ENCODE data around the gene KIFBP. TPM values are rescaled to one million over a fixed set of nuclear protein-coding genes. Genes with fewer than 3 reads are reported as not detected.
"Not testable (repeated sequence)": the region's sequence is repeated elsewhere in the genome, so short reads cannot be mapped to it uniquely, and the experiment has no call there.

The KIFBP gene
- polyA plus RNA-seq, 3 donors, result 7.0 to 22.3 (median 17.9) TPM

GRCh38 chr10:68992636-68993440 is 4.2 kb downstream of the KIFBP start:
- WGBS, 3 donors, result 32 to 52% (median 47%) methylated on average over 2 of the region's 2 CpGs
- no peak overlapping the region for H3K27ac ChIP-seq (ENCODE audit: low read depth, low read length)

- 68 to 78% (median 76%) methylated on average over 3 of the region's 3 CpGs for WGBS, 3 donors
- no peak overlapping the region for H3K27ac ChIP-seq (ENCODE audit: low read depth, low read length)
These were observed 8.6 kb downstream of the KIFBP start for GRCh38 chr10:68997211-68997610.

- 4 to 17% (median 7%) methylated on average over 1 of the region's 1 CpG for WGBS, 3 donors
- H3K27ac ChIP-seq (ENCODE audit: low read depth, low read length), result no peak overlapping the region
These were observed 16.2 kb downstream of the KIFBP start for GRCh38 chr10:69004821-69005220.

GRCh38 chr10:69005704-69006485 is 17.3 kb downstream of the KIFBP start:
- no peak overlapping the region for H3K27ac ChIP-seq (ENCODE audit: low read depth, low read length)
- 82 to 85% (median 83%) methylated on average over 6 of the region's 6 CpGs for WGBS, 3 donors

- no peak overlapping the region for H3K27ac ChIP-seq (ENCODE audit: low read depth, low read length)
- WGBS, 3 donors, result 83 to 91% (median 83%) methylated on average over 3 of the region's 3 CpGs
These were observed 18.7 kb downstream of the KIFBP start for GRCh38 chr10:69007260-69007659.

GRCh38 chr10:69009360-69009759 is 20.8 kb downstream of the KIFBP start:
- 59 to 73% (median 59%) methylated on average over 2 of the region's 2 CpGs for WGBS, 3 donors
- no peak overlapping the region for H3K27ac ChIP-seq (ENCODE audit: low read depth, low read length)

- 57 to 69% (median 58%) methylated on average over 1 of the region's 1 CpG for WGBS, 3 donors
- no peak overlapping the region for H3K27ac ChIP-seq (ENCODE audit: low read depth, low read length)
These were observed 21.6 kb downstream of the KIFBP start for GRCh38 chr10:69010151-69010640.

- not testable (repeated sequence) for H3K27ac ChIP-seq (ENCODE audit: low read depth, low read length)
- WGBS, 3 donors, result 82 to 97% (median 85%) methylated on average over 2 of the region's 2 CpGs
These were observed 24.2 kb downstream of the KIFBP start for GRCh38 chr10:69012778-69013177.

- 75 to 100% (median 81%) methylated on average over 1 of the region's 1 CpG for WGBS, 3 donors
- H3K27ac ChIP-seq (ENCODE audit: low read depth, low read length), result no peak overlapping the region
These were observed 25.6 kb downstream of the KIFBP start for GRCh38 chr10:69014171-69014570.

- H3K27ac ChIP-seq (ENCODE audit: low read depth, low read length), result no peak overlapping the region
- WGBS, 3 donors, result 76 to 85% (median 80%) methylated on average over 3 of the region's 3 CpGs
These were observed 30.0 kb downstream of the KIFBP start for GRCh38 chr10:69018613-69019012.

- WGBS, 3 donors, result 97 to 98% (median 98%) methylated on average over 19 of the region's 19 CpGs
- no peak overlapping the region for H3K27ac ChIP-seq (ENCODE audit: low read depth, low read length)
These were observed 34.0 kb downstream of the KIFBP start for GRCh38 chr10:69022611-69023010.

GRCh38 chr10:69025370-69025896 is 36.8 kb downstream of the KIFBP start:
- no peak overlapping the region for H3K27ac ChIP-seq (ENCODE audit: low read depth, low read length)
- WGBS, 3 donors, result 71 to 78% (median 73%) methylated on average over 4 of the region's 4 CpGs

GRCh38 chr10:69033256-69033655 is 44.7 kb downstream of the KIFBP start:
- H3K27ac ChIP-seq (ENCODE audit: low read depth, low read length), result no peak overlapping the region
- 64 to 79% (median 74%) methylated on average over 4 of the region's 4 CpGs for WGBS, 3 donors

GRCh38 chr10:69037489-69037888 is 48.9 kb downstream of the KIFBP start:
- WGBS, 3 donors, result 93 to 98% (median 95%) methylated on average over 1 of the region's 1 CpG
- H3K27ac ChIP-seq (ENCODE audit: low read depth, low read length), result no peak overlapping the region

- WGBS, 3 donors, result 69 to 73% (median 73%) methylated on average over 5 of the region's 5 CpGs
- H3K27ac ChIP-seq (ENCODE audit: low read depth, low read length), result not testable (repeated sequence)
These were observed 52.3 kb downstream of the KIFBP start for GRCh38 chr10:69040904-69041303.

- H3K27ac ChIP-seq (ENCODE audit: low read depth, low read length), result no peak overlapping the region
- 74 to 85% (median 81%) methylated on average over 5 of the region's 5 CpGs for WGBS, 3 donors
These were observed 53.8 kb downstream of the KIFBP start for GRCh38 chr10:69042417-69042816.

- WGBS, 3 donors, result 86 to 96% (median 94%) methylated on average over 6 of the region's 6 CpGs
These were observed 54.2 kb downstream of the KIFBP start for GRCh38 chr10:69042838-69043237.

GRCh38 chr10:69043931-69044531 is 55.4 kb downstream of the KIFBP start:
- WGBS, 3 donors, result 55 to 68% (median 63%) methylated on average over 10 of the region's 10 CpGs
- H3K27ac ChIP-seq (ENCODE audit: low read depth, low read length), result peak overlapping the region; percentile 26

More at GRCh38 chr10:69042838-69043237, 54.2 kb downstream of the KIFBP start:
- no peak overlapping the region for H3K27ac ChIP-seq (ENCODE audit: low read depth, low read length)

- 40 to 83% (median 62%) methylated on average over 1 of the region's 1 CpG for whole genome bisulfite sequencing, 3 donors
- no peak overlapping the region for H3K27ac ChIP-seq (ENCODE audit: low read depth, low read length)
These were observed 55.9 kb downstream of the KIFBP start for GRCh38 chr10:69044546-69044945.
